NCI-H345 treated with DMSO at 0.1 percent for 48 hours (cell line): ENCODE results near the gene GAB1.

Experiments
- DNase-seq: peaks from one replicate; lab custom pipeline; 2025; ENCODE audit not compliant: unreplicated experiment; lab: John Stamatoyannopoulos, UW

The GAB1 gene

DNA sequence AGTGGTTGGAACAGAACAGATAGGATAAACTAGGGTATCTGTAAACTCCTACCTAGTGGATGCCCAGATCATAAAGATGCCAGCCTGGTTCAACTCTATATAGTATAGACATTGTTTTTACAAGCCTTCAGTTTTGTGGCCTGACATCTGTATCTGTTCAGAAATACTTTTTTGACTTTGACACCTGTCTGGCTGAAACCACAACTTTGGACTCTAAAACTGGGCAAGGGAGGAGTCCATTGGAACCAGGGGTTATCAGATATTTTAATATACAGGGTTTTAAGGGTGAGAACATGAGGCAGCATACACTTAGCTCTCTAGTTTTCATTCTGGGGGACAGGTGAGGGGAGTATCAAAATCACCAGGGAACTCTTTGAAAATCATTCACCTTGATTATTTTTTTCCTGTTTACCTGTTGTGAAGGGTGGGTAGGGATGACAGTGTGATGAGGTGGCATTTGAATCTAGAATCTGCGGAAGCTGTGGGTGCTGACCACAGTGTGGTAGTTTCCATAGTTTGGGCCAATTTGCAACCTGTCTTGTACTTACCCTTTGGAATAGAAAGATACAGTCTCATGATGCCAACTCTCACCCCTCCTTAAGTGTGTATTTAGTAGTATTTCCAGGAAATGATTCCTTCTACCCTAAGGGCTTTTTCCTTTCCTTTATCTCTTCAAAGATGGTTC is 20.6 kb downstream of the GAB1 start:
- no peak for DNase-seq

GRCh38 chr4:143358419-143358818 is 21.7 kb downstream of the GAB1 start:
- DNase-seq, result no peak

DNA sequence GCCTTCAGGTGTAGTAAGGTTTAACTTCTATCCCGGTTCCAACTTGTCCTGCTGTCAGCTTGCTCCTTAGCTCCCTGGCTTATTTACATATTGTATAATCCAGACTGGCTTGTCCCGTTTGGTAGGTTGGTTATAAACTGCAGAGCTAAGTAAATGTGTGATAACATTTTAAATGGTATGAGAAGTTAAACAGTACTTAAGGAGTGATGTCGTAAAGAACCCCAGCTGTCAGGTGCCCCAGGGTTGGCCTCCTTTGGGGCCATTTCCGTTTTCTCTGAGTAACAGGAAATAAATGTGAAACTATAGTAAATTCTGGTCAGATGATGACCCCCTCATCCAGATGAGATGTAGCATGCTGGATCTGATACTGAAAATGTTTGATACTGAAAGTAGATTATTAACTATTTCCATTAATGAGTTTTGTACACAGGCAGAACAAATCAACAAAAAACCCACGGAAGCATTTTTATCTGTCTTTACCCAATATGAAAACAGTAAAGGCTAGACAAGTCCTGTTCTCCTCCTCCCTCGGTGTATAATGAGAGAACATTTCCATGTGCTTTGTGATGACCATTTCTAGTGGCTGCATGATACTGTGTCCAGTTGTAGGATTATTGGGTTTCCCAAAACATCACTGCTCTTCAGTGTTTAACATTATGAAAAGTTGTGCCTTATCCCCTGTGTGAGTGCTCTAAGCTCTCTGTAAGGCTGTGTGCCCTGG is 22.4 kb downstream of the GAB1 start:
- DNase-seq, result no peak

GRCh38 chr4:143359644-143360193 is 23.0 kb downstream of the GAB1 start:
- DNase-seq, result no peak

- no peak for DNase-seq
Observed at GRCh38 chr4:143360838-143361625, 24.4 kb downstream of the GAB1 start.

DNA sequence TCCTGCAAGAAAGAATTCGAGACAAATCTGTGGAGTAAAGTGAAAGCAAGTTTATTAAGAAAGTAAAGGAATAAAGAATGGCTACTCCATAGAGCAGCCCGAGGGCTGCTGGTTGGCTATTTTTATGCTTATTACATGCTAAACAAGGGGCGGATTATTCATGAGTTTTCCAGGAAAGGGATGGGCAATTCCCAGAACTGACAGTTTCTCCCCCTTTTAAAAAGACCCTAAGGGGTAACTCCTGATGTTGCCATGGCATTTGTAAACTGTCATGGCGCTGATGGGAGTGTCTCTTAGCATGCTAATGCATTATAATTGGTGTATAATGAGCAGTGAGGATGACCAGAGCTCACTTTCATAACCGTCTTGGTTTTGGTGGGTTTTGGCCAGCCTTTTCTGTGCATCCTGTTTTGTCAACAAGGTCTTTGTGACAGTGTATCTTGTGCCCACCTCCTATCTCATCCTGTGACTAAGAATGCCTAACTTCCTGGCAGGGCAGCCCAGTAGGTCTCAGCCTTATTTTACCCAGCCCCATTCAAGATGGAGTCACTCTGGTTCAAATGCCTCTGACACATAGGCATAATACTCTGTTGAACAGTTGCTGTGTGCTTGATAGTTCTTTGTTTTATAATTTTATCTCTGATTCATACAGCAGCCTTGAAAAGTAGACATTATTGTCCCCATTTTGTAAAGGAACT is 25.8 kb downstream of the GAB1 start:
- no peak for DNase-seq

GRCh38 chr4:143363332-143363731 is 26.7 kb downstream of the GAB1 start:
- DNase-seq, result no peak

GRCh38 chr4:143364063-143364462 is 27.4 kb downstream of the GAB1 start:
- DNase-seq, result no peak

DNA sequence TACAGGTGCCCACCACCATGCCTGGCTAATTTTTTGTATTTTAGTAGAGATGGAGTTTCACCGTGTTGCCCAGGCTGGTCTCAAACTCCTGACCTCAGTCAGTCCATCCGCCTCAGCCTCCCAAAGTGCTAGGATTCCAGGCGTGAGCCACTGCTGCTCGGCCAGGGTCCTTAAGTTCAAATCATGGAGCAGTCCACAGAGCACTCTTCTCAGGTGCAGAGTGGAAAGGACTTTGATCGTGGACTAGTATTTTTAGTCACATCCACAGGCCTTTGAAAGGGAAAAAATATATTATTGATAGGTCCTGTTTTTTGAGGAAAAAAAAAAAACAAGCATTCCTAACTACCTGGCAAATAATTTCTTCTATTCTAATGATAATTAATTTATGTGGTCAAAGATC is 31.2 kb downstream of the GAB1 start:
- no peak for DNase-seq

DNA sequence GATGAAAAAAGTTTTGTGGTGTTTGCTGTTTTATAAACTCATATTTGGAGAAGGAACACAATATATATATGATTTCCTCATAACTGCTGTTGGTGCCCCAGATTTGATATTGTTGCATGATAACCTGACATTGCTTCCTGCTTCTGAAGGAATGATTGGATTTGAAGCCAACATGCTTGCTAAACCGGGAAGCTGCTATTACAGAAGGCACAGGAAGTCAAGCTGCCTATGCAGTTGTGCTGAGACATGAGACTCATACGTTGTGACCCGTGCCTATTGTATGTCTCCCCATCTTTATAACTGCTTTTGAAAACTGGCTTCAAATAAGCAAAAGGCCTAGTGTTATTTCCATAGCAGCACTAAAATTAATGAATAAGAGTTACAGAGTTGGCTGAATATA is 32.9 kb downstream of the GAB1 start:
- no peak for DNase-seq

- DNase-seq, result no peak
Observed at GRCh38 chr4:143372093-143372915, 35.6 kb downstream of the GAB1 start.

GRCh38 chr4:143374255-143374654 is 37.6 kb downstream of the GAB1 start:
- DNase-seq, result no peak

GRCh38 chr4:143374771-143375170 is 38.1 kb downstream of the GAB1 start:
- no peak for DNase-seq

DNA sequence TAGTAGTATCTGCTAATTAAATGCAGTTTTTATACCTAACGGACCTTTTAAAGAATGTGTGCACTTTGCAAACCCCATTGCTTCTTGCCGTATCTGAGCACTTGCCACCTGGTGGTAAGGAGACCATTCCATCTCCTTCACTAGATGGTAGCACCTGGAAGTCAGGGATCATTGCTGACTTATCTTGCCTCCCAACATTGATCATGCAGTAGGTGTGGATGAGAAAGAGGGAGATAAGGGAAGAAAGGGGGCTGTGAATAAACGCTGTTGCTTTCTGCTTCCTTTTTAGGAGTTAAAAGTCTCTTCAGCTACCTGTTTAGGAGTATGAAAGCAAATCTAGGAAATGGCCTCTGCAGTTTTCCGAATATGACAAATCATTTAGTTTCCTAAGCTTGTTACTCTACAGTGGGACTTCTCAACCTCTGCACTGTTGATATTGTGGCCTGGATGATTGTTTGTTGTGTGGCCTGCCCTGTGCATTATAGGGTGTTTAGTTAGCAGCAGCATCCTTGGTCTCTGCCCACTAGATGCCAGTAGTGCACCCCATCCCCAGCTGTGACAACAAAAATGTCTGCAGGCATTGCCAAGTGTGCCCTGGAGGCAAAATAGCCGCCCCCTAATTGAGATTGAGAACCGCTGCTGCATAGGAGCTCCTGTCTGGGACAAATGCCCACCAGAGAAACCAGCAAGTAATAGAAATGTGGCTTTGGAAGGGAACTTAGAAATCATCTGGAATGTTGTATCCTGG is 38.8 kb downstream of the GAB1 start:
- no peak for DNase-seq

DNA sequence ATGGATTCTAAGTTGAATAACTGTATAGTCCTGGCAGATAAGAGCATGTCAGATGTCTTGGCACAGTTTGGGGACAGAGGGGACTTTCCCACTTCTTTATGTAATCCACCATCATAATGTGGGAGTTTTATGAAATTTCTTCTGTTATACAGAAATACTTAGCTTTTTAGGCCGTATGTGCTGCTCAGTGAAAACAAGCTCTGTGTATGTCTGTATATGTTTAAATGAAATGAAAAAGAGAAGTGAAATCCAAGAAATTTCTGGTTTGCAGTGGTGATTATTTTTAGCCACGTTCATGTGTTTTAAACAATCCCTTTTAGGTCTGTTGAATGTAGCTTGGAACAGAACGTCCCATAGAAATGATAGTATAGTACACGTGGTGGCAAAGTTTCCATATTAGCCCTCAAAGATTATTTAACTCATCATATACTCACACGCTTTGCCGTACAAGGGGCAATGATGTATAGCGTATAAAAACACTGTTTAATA is 41.0 kb downstream of the GAB1 start:
- DNase-seq, result no peak

DNA sequence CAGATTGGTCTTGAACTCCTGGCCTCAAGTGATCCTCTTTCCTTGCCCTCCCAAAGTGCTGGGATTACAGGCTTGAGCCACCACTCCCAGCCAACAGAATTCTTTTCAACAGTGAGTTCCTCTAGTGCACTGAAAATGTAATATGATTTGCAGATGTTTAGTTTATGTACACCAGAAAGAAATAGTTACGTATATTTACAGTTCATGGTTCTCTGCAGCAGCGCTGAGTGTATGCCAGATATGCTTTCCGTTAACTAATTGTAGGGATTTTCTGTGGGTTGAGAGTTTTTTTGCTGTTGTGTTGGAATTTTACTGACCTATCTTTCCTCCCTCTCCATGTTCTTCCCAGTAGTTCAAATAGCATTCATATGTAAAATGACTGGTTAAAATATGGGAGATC is 44.0 kb downstream of the GAB1 start:
- no peak for DNase-seq

DNA sequence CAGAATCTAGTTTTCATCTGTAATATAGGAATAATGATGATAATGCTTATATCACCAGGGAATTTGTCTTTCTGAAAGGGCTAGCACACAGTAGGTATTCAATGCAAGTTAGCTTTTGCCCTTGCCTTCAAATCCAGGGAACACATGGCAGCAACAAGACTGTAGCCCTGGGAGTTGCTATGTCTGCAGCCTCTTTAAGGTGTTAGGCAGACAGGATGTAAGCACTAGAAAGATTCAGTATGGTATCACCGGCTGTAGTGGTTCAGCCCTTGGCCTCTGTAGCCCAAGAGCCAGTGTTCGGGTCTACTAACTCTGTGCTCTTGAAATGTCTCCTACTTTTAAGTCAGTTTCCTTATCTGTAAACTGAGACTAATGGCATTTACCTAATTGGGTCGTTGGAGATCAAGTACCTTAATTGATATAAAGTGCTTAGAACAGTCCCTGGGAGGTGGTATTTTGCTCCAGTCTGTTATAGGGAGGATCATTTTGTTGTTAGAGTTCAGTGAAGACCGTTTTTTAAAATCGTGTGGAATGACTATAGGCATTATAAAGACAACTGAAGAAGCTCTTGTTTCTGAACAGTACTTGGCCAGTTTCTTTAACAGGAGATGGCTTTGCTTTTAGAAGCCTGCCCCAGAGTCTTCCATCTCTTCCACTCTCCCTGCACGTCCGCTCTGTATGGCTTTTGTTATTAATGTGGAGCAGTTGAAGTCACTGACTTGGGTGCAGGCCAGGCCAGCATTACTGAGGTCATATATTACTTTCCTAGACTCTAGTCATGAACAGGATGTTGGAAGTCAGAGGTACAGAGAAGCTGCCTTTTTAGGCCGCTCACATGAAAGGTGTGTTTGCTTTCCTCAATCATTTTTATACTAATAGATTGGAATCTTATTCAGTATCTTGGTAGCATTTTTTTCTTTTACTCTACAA is 44.8 kb downstream of the GAB1 start:
- no peak for DNase-seq

GRCh38 chr4:143382596-143382995 is 45.9 kb downstream of the GAB1 start:
- no peak for DNase-seq
